ENCODE data around the gene EDIL3.
"Not testable (repeated sequence)": the region's sequence is repeated elsewhere in the genome, so short reads cannot be mapped to it uniquely, and the experiment has no call there.

Gene EDIL3

DNA sequence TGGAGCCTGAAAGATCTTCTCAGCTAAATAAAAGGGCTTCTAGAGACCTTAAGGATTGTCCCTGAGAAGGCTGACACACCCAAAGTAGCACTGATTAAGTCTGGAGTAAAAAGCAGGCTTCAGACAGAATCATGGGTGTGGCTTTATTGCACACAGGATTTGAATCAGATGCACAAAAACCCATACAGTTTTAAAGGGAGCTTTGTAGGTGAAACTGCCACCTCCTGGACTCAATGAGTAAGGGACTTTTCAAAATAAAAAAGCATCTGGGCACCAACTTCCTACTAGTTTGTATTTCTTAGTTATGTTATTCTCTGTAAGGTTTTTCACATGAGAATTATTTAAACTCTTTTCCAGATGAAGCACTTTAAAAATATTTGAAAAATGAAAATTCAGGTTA is 129.4 kb downstream of the EDIL3 start:
- DNase-seq, result no peak

DNA sequence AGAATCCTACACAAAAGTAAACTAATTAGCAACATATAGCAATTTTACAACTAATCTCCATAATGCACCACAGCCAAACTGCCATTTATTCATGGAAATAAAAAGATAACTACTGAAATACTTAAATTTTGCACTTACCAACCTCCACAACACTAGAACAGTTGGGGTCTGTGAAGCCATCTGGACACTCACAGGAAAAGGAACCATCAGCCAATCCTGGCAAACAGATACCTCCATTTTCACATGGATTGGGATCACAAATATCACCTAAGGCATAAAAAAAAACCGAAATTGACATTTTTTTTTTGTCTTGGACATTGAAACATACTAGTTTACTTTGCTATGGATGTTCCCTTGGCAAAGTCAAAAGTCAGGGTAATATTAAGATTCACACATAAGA is 130.7 kb downstream of the EDIL3 start:
- no peak for DNase-seq

DNA sequence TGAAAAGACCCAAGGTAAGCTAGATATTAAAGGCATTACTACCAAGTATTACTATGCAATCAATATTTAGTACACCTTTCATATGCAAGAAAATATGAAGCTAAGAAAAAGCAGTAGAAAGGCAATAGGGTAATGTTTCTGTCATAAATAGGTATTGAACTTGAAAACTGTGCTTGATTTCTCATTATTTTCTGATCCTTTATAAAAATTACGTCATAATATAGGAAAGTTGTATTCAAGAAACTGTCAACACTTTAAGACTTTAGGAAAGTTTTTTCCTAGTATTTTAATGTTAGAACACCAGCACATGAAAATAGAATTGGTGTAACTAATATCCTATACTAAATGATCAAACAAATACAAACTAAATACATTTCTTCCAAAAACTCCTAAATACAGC is 133.2 kb downstream of the EDIL3 start:
- DNase-seq, result no peak

DNA sequence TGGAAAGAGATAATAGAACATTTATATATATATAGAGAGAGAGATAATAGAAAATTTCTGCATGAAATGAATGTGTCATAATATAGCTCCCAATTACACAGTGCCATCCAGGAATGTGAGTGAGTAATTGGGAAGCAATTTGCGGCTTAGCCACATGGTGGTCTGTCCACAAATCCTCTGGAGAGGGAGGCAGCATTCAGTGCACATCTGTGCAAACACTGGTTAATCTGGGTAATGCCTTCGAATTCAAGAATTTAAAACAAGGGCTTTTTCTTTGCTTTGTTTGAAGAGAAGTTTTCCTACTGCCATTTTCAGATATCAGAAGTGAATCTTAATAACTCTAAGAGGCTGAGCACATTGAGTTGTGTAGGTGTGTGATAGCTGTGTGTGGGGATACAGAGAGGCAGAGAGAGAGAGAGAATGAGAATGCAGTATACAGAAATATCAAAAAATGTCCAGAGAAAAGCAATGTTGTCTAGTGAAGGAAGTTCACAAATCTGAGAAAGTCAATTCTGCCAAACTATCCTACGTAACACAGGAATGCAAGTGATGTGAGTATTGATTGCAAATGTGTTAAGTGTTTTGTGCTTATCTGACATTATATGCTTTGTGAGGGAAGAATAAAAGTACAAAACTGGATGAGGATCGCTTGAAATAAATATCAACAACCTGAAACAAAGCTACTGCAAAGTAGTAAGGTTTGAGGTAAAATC is 134.6 kb downstream of the EDIL3 start:
- DNase-seq, result no peak

DNA sequence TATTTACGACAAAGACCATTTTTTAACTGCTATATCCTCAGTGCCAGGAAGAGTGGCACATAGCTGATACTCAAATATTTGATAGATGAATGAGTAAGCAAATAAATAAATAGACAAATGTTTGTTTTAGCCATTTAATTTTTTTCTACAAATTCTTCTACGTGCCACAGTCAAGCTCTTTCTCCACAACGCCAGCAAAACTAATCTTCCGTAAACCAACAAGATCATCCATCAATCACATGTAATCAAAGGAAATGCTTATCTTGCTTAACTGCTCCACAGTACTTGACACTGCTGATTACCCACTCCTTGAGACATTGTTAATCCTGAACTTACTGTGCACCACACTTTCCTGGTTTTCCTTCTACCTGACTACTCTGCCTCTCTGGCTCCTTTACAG is 136.7 kb downstream of the EDIL3 start:
- no peak for DNase-seq

DNA sequence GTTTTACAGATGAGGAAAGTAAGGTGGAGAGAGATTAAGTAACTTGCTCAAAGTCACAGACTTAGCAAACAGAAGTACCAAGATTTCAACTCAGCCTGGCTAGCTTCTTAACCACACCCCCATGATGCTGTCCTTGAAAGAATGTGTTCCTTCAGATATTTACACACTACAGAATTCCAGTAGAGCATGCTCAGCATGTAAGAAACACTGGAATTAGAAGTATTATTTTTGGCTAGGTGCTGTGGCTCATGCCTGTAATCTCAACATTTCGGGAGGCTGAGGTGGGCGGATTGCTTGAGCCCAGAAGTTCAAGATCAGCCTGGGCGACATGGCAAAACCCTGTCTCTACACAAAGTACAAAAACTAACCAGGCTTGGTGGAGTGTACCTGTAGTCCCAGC is 142.4 kb downstream of the EDIL3 start:
- no peak for DNase-seq

DNA sequence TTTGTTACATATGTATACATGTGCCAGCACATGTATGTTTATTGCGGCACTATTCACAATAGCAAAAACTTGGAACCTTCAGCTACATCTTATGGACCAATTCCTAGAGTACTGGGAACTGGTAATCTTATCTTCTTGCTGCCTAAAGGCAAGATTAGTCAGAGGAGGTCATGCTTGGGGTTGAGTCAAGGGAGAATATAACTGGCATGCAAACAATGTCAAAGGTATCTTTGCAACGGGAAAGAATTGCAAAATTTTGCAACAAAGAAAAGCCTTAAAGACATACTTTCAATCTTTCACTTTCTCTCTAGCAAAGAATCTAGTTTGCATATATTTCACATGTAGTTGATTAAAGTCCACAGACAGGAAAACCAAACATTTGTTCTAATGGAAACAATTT is 145.2 kb downstream of the EDIL3 start:
- no peak for DNase-seq

DNA sequence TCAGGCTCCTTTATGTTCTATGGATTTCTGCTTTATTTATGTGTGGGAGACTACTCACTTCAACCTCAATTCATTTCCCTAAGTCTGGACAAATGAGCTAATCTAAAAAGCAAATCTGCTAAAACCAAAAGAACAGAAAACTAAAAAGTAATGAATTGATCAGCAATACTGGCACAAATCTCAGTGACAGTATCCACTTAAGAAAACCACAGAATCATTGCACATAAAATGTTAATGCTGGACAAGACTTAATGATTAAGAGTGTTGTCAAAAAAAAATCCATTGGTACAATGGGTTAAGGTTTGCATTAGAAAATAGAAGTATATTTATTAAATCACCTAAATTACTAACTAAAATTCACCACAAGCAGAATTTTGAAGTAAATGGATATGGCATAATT is 147.6 kb downstream of the EDIL3 start:
- DNase-seq, result no peak

DNA sequence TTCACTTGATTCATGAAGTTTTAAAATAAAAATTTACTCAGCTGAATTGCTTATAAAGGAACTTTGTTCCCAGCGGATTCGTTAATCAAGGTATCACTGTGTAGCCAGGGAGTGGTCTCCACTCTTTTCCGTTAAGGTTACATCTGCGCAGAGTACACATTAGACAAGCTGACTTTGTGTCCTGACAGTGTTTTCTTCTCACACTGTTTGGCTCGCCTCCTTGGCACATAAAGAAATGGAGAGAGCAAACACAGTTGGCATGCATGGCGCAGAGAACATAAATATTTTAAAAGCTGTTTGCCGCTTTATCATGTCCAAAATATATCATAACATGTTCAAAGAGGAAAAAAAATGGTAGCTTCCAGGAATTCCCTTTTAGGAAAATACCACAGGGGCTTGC is 153.2 kb downstream of the EDIL3 start:
- DNase-seq, result no peak

DNA sequence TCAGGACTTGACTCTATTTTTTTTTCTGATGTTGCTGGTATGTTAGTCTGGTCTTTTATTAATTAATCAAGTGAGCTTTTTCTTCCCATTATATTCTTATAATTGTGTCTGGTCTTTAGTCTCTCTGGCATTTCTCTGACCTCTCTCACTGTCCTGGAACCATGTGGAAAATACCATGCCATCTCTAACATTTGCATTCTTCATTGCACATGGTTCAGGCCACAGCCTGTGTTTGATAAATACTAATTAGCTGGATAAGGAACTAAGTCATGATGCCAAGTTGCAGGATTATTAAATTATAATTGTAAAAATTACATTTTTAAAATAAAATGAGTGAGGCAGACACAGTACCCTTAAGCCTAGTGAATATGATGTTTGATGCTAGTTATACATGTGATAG is 155.6 kb downstream of the EDIL3 start:
- DNase-seq, result no peak

DNA sequence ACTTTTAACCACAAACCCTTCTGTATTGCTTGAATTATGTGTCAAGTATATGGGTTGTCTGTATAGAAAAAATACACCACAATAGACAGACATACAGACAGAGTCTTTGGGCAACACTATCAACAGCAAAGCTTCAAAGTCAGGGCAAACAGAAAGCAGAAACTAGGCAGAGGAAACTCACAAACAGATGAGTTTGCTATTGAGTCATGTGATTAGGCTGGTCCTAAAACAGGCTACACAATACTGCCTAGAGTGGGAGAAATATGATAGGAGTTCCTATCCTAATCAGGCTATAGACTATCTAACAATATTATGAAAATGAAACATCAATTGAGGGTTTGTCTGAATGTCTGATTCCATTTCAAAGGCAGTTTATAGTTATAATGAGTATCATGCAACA is 156.4 kb downstream of the EDIL3 start:
- DNase-seq, result no peak

DNA sequence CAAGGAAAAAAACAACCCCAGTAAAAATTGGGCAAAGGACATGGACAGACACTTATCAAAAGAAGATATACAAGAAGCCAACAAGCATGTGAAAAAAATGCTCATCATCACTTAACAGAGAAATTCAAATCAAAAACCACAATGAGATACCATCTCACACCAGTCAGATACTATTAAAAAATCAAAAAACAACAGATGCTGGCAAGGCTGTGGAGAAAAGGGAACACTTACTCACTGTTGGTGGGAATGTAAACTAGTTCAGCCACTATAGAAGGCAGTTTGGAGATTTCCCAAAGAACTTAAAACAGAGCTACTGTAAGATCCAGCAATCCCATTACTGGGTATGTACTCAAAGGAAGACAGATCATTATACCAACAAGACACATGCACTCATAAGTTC is 157.4 kb downstream of the EDIL3 start:
- DNase-seq, result no peak

DNA sequence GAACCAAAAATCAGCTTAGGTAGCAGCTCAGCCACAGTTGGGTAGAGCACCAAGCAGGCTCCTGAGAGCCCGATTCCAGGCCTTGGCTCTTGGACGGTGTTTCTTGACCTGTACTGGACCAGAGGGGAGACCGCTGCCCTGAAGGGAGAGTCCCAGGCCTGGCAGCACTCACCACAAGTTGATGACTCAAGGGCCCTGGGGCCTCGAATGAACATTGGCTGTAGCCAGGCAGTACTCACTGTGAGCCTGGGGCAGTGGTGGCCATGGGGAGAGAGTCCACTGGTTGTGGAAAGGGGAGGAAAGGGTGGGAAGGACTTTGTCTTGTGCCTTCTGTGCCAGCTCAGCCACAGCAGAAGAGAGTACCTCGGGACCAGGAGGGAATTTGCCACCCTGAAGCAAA is 166.1 kb downstream of the EDIL3 start:
- DNase-seq, result no peak

DNA sequence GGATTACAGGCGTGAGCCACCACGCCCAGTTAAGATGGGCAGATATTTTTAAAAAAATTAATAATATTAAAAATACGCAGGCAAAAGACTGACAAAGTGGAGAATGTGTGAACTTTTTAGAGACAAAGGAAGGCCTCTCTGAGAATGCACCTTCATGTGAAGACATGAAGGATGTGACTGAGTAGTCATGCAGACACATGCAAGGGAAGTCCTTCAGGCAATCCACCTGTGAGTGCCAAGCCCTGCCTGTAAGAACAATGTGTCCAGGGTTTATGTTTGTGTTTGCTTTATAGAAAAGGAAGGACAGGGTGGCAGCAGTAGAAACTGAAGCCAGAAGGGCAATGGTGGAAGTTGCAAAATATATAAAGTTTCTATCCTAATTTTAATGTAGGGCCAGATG is 169.2 kb downstream of the EDIL3 start:
- no peak for DNase-seq

DNA sequence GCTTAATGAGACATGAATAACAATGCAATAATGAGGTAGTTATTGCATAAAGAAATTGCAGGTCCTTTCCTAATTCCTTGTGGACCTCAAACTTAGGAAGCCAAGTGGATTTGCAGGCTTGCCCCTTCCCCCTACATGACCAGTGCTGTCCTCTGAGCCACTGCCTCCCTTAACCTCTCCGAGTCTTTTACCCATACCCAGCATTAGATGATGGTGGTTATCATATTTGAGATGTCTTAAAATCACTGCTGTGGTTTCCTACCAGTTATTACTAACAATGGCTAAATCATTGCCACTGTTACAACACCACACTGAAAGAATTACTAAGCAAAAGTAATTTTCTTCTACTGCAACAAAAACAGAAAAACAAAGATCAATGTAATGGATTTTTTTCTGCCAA is 170.8 kb downstream of the EDIL3 start:
- DNase-seq, result no peak

DNA sequence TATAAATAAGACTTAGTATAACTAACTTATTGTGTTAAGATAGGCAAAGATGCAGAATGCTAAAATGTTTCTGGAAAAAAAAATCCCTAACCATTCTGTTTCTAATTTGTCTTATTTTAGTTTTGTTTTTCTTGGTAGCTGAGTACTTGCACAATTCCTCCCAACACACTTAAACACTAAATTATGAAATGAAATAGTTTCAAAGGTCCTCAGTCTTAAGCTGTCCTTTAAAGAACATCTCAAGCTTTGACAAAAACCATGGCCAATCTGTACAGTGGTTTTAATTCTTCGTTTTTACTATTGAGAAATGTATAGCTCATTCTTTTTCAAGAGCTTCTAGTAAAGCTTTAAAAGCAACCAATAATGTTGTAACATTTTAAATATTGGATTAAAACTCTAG is 171.5 kb downstream of the EDIL3 start:
- no peak for DNase-seq

DNA sequence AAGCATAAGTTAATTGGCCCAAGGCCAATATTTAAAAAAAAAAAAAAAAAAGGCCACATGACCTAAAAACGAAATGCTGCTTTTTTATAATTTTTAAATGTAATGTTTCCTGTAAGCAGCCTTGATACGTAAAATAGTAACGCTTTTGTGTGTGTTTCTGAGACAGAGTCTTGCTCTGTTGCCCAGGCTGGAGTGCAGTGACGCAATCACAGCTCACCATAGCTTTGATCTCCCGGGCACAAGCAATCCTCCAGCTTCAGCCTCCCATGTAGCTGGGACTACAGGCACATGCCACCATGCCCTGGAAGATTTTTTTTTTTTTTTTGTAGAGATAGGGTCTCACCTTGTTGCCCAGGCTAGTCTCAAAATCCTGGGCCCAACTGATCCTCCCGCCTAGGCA is 179.9 kb downstream of the EDIL3 start:
- DNase-seq, result no peak

DNA sequence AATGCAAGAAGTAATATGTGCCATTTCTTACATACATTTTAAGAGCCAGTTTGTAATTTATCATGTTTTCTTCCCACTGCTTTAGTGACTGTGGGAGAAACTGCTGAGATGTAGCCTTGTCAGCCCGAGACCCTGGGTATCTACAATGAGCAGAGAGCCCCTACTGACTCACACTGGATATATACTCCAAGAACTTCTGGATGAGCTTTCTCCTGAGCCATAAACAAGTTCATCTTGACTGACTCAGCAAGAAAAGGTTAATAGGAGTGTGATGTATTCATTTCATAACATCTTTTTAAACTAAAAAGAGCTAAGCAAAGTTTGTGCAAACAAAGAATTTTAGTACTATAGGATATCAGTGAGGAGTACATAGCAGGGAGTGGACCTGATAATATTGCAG is 182.5 kb downstream of the EDIL3 start:
- no peak for DNase-seq

DNA sequence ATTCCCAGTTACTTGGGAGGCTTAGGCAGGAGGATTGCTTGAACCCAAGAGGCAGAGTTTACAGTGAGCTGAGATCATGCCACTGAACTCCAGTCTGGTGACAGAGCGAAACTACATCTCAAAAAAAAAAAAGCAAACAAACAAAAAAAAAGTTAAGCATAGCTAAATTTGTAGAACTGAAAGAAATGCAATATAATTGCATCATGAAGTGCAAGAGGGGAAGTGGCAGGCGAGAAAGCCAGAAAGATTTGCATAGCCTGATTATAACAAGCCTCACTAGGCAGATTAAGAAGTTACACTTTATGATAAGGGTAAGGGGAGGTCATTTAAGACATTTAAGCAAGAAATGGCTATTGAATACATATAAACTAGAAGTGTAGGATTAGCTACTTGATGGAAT is 187.1 kb downstream of the EDIL3 start:
- no peak for DNase-seq

DNA sequence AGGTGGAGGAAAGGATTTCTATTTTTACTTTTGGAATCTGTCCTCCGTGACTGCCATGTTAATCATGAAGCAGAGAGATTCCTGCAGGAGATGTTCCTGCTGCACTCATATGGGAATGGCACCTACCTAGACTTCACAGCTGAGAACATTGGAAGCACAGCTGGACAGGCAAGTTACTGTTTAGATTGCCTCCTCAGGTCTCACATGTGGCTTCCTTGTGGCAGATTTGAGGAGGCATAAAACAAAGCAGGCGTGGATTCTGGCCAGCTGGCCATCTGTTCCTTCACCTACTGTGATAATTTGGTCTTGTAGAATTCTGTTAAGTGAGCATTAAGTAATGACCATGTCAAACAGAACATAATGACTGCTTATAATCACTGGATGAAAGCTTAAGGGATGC is 193.4 kb downstream of the EDIL3 start:
- DNase-seq, result no peak

DNA sequence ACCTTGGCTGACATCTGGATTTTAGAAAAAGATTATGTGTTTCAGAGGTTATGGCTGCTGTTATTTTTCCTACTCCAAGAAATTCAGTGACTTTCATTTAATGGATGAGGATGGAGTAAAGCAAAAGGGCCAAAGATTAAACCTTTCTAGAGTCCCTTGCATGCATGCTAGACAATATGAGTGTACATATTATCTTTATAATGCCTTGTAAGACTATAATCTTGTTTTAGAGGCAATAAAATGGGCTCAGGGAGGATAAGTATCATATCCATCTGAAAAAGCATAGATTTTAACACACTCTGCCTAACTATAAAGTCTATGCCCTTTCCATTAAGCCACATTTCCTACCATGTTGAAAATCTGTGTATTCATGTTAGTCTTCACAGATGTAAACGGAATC is 199.8 kb downstream of the EDIL3 start:
- DNase-seq, result no peak

DNA sequence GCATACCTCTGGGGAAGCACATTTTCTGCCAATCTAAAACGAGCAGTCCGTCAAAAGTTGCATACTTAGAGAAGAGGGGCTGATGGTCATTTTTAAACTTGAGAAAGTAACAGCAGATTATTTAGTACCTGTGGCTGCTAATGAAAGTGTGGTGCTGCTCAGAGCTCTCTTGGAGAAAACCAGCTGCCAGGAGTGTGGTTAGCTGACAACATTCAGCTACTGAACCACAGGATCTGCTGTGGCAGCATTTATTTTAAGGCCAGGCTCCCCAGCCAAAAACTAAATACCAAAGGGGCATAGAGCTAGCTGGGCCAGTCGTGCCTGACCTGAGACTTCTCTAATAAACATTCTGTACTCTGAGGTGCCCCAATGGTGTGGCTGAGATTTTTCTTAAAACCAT is 203.6 kb downstream of the EDIL3 start:
- no peak for DNase-seq

DNA sequence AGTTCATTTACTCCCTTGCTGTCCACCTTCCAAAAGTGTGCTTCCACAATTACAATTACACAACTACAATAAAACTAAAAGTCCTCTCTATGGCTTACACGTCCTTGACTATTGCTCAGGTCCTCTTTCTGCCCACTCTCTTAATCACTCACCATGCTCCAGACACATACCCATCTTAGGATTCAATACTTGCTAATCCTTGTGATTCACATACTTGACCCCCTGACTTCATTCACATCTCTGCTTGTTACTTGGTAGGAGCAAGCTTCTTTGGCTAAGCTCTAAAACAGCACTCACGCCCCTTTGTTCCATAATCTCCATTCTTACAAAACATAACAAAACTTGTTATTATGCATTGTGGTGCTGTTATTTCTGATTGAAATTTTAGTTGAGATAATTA is 215.8 kb downstream of the EDIL3 start:
- no peak for DNase-seq

DNA sequence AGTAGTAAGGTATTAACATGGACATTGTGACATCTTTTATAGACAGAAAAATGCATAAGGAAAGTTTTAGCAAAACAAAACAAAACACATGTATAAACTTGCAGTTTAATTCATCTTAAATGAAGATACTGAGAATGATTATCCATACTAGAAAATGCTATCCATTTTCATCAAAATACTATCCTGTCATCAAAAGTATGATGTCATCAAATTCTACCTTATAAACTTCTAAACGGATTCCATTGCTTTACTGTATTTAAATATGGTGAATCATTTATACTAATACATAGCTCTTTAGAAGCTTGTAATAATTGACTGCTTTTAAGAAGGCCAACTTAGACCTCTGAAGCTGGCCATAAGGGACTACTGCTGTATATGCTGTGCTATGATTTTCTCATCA is 221.0 kb downstream of the EDIL3 start:
- DNase-seq, result no peak

DNA sequence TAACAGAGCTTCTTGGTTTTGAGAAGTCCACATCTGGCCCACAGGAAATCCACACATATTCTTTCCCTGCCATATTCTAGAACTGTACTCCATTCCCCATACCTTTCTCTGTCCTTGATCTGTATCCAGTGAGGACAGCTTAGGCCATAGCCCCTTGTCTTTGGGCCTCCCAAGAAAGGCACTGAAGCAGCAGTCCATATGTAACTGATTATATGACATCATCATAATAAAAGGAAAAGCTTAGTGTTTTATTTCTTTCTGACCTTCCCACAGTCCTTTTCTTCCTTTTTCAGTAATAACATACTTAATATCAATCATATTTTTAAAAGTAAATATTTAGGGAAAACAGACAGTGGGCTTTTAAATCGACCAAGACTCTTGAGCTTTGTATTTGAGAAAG is 222.0 kb downstream of the EDIL3 start:
- no peak for DNase-seq

DNA sequence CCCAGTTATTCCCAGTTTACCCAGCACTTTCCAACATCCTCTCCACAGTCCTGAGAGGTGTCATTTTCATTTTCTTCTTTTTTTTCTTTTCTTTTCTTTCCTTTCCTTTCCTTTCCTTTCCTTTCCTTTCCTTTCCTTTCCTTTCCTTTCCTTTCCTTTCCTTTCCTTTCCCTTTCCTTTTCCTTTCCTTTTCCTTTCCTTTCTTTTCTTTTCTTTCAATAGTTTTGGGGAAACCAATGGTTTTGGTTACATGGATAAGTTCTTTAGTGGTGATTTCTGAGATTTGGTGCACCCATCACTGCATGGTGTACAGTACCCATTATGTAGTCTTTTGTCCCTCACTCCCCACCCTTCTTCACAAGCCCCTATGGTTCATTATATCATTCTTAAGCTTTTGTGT is 224.0 kb downstream of the EDIL3 start:
- not testable (repeated sequence) for DNase-seq
